Prostate gland (tissue), 2 donors: ENCODE results near the gene ALG8. TPM values are rescaled to one million over a fixed set of nuclear protein-coding genes. Genes with fewer than 3 reads are reported as not detected.

Source experiments
- DNase-seq: peaks from one replicate; pipeline ENCODE4 v3.0.0-alpha.2; 2019; ENCODE audit warnings: low spot score
- H3K27ac ChIP-seq, 2 donors: fragments of 200-600 bp; sonication (generic); 2 replicates each; pipeline ENCODE4 v1.5.1; 2017 to 2019
- H3K27me3 ChIP-seq: fragments of 200-600 bp; sonication (generic); replicated peaks from 2 replicates; pipeline ENCODE4 v1.5.1; 2019; ENCODE audit not compliant: insufficient read depth
- H3K36me3 ChIP-seq, 2 donors: fragments of 200-600 bp; sonication (generic); 1 replicate in 1 of 2; 2 replicates in 1 of 2; pipeline versions ENCODE4 v1.5.1 to v1.8.1; 2017 to 2019
- H3K4me1 ChIP-seq: fragments of 200-600 bp; sonication (generic); replicated peaks from 2 replicates; pipeline ENCODE4 v1.5.1; 2019
- H3K4me3 ChIP-seq, 2 donors: fragments of 200-600 bp; sonication (generic); 2 replicates each; pipeline ENCODE4 v1.5.1; 2017 to 2019
- H3K9me3 ChIP-seq: fragments of 200-600 bp; sonication (generic); 2 replicates; pipeline ENCODE4 v1.5.1; 2017
- POLR2A ChIP-seq: fragments of 450-650 bp; IDR thresholded peaks from one replicate; pipeline ENCODE4 v1.6.1; 2016; ENCODE audit warnings: antibody characterized with exemption, mild to moderate bottlenecking
- POLR2AphosphoS5 ChIP-seq: sonication (generic); formaldehyde crosslinking; IDR thresholded peaks from one replicate; pipeline ENCODE4 v1.6.1; 2017; ENCODE audit warnings: antibody characterized with exemption
- WGBS: methylation state at CpG from one replicate; pipeline ENCODE4 v1.1.5; 2018; 5-methylcytosine and 5-hydroxymethylcytosine counted together
- intact Hi-C: fragments of 100-400 bp; cut with DNase I; formaldehyde crosslinking; loops from one replicate; pipeline ENCODE4 v1.14.2; 2022
- total RNA-seq, 2 donors: library from RNA; depleted of rRNA; stranded (reverse); fragments of >200 nt; gene quantifications; one replicate each; pipeline ENCODE4 v1.1.0, GENCODE V29; 2016
- TF ChIP-seq, protein P1 (sequence below), 4 experiments: fragments of 200-600 bp in 2 of 4; fragments of 450-650 bp in 2 of 4; sonication (generic) in 2 of 4; IDR thresholded peaks; 1 replicate in 3 of 4; 2 replicates in 1 of 4; pipeline ENCODE4 v1.5.1; 2016 to 2019; ENCODE audit warnings: antibody characterized with exemption in 4 of 4, mild to moderate bottlenecking in 2 of 4, moderate library complexity in 2 of 4

Gene ALG8
- total RNA-seq, 2 donors from 2014 or later = 34.0 to 50.3 TPM

- Histone ChIP-seq H3K4me1 (no peaks in the 10 kb centered on the region), H3K27ac (no peak overlapping the region), H3K9me3 (no peaks in the 10 kb centered on the region), H3K4me3 (no peak overlapping the region), H3K36me3 (no peaks in the 10 kb centered on the region), H3K27me3 (no peaks in the 10 kb centered on the region)
- 93% methylated on average over 6 of the region's 6 CpGs for WGBS
- TF ChIP-seq, protein P1, sequence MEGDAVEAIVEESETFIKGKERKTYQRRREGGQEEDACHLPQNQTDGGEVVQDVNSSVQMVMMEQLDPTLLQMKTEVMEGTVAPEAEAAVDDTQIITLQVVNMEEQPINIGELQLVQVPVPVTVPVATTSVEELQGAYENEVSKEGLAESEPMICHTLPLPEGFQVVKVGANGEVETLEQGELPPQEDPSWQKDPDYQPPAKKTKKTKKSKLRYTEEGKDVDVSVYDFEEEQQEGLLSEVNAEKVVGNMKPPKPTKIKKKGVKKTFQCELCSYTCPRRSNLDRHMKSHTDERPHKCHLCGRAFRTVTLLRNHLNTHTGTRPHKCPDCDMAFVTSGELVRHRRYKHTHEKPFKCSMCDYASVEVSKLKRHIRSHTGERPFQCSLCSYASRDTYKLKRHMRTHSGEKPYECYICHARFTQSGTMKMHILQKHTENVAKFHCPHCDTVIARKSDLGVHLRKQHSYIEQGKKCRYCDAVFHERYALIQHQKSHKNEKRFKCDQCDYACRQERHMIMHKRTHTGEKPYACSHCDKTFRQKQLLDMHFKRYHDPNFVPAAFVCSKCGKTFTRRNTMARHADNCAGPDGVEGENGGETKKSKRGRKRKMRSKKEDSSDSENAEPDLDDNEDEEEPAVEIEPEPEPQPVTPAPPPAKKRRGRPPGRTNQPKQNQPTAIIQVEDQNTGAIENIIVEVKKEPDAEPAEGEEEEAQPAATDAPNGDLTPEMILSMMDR (IDR thresholded peaks at IDR 0.05) = no peak
- TF ChIP-seq POLR2AphosphoS5 = no peak
- TF ChIP-seq POLR2A = no peak
- DNase-seq = no peak
- intact Hi-C loops = no loop called here
Observed at GRCh38 chr11:78112582-78113275, 26.7 kb downstream of the ALG8 start.

DNA sequence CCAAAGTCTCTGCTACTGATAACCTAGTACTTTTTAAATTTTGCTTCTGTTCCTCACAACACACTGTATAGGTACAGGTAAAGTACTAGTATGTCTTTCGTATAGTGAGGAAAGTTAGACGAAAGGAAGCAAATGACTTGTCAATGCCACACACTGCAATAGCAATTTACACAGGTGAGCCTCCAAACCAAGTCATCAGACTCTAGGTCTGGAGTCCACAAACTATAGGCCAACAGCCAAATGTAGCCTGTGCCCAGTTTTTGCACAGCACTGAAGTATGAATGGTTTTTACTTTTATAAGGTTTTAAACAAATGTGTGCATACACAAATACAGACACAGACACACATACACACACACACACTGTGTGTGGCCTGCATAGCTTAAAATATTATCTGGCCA, 28.1 kb downstream of the ALG8 start:
- H3K4me3 ChIP-seq = no peak overlapping the region
- intact Hi-C loops = no loop called here

DNA sequence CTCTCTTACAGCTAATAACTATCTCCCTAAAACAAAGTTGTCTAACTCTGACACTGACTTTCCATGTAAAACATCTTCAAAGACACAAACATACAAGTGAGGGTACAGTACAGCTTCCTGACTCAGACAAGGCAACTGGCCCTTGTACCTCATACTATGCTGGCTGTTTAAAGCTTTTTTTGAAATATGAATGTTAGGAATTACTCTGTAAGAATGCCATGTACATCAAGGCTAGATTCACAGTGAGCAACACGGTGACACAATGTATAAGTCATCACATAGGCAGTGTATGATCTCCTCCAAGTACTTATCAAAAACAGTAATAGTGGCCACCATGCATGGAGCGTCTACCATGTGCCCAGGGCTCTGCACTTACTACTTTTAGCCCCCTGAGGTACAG, 28.6 kb downstream of the ALG8 start:
- DNase-seq = no peak
- Histone ChIP-seq H3K36me3 (no peaks in the 10 kb centered on the region), H3K27ac (no peak overlapping the region), H3K27me3 (no peaks in the 10 kb centered on the region), H3K9me3 (no peaks in the 10 kb centered on the region), H3K4me3 (no peak overlapping the region), H3K4me1 (no peaks in the 10 kb centered on the region)
- no peak for TF ChIP-seq POLR2A
- no peak for TF ChIP-seq POLR2AphosphoS5
- TF ChIP-seq, protein P1 (IDR thresholded peaks at IDR 0.05) = no peak
- intact Hi-C loops = no loop called here
- 92% methylated on average over 2 of the region's 2 CpGs for WGBS

More for the DNA sequence above, 28.1 kb downstream of the ALG8 start:
- WGBS = 98% methylated on average over 2 of the region's 2 CpGs
- Histone ChIP-seq H3K27ac (no peak overlapping the region), H3K27me3 (no peaks in the 10 kb centered on the region), H3K36me3 (no peaks in the 10 kb centered on the region), H3K4me1 (no peaks in the 10 kb centered on the region), H3K9me3 (no peaks in the 10 kb centered on the region)
- DNase-seq = no peak
- TF ChIP-seq, protein P1 (IDR thresholded peaks at IDR 0.05) = no peak
- TF ChIP-seq POLR2A = no peak
- no peak for TF ChIP-seq POLR2AphosphoS5

DNA sequence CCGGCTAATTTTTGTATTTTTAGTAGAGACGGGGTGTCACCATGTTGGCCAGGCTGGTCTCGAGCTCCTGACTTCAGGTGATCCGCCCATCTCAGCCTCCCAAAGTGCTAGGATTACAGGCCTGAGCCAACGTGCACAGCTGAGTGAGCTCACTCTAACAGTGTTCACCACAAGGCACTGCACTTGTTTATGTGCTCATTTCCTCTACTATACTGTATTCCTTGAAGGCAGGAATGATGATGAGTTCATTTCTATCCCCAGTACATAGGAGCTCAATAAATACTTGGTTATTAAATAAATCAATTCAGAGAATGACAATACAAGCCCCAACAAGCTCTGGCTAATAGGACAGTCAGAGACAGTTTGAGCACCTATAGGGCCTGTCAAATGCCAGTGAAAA, 29.1 kb downstream of the ALG8 start:
- Histone ChIP-seq H3K9me3 (no peaks in the 10 kb centered on the region), H3K27me3 (no peaks in the 10 kb centered on the region), H3K4me1 (no peaks in the 10 kb centered on the region), H3K4me3 (no peak overlapping the region), H3K27ac (no peak overlapping the region), H3K36me3 (no peaks in the 10 kb centered on the region)
- 86% methylated on average over 5 of the region's 5 CpGs for WGBS
- intact Hi-C loops = no loop called here
- TF ChIP-seq, protein P1 (IDR thresholded peaks at IDR 0.05) = no peak
- TF ChIP-seq POLR2A (no peak), POLR2AphosphoS5 (no peak)
- no peak for DNase-seq
